Choroid plexus epithelial cell (primary cell): Measurements from ENCODE around the gene ASB9.

Experiments used
- DNase-seq: peaks from one replicate; pipeline ENCODE4 v3.0.0-alpha.2; 2010; ENCODE audit warnings: low read depth
- H3K4me3 ChIP-seq: 2 replicates; pipeline ENCODE4 v1.5.1; 2011; ENCODE audit warnings: low read depth, mild to moderate bottlenecking, control low read depth, low read length, moderate library complexity
- CTCF ChIP-seq: conservative IDR thresholded peaks from 2 replicates; pipeline ENCODE4 v1.5.1; 2011; ENCODE audit warnings: low read depth, mild to moderate bottlenecking, control low read depth, inconsistent platforms, low read length, moderate library complexity

ASB9 gene

GRCh38 chrX:15241301-15241700, 28.6 kb downstream of the ASB9 start:
- TF ChIP-seq CTCF: no peak
- DNase-seq: no peak
- H3K4me3 ChIP-seq: no peak overlapping the region

DNA sequence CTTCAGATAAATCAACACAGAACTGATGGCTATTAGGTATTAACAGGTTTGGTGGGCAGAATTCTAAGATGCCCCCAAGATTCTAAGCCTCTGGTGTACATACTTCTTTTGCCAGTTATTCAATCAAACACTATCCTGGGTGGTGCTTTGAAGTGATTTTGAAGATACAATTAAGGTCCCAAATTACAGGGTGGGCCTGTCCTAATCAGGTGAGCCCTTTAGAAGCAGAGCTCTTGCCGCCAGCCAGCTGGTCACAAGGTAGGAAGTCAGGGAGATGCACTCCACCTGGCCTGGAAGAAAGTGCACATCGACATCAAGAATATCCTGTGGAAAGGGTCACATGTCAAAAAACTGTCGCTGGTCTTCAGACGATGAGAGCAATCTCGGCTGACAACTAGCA, 29.5 kb downstream of the ASB9 start:
- DNase-seq: no peak
- TF ChIP-seq CTCF: no peak
- no peak overlapping the region for H3K4me3 ChIP-seq

DNA sequence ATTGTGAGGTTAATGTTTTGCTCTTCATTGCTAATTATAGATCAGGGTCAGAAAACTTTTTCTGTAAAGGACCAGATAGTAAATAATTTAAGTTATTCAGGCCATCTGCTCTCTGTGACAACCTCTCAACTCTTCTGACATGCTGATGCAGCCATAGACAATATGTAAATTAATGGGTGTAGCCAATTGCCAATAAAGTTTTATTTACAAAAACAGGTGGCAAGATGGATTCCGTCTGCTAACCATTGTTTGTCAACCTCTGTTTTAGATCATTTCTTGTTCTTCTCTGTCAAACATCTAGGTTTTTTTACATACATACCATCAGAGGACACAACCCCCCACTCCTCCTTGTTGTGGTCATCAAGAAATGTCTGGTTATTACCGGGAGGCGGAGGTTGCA, 33.7 kb downstream of the ASB9 start:
- no peak for DNase-seq
- H3K4me3 ChIP-seq: no peak overlapping the region
- TF ChIP-seq CTCF: no peak

DNA sequence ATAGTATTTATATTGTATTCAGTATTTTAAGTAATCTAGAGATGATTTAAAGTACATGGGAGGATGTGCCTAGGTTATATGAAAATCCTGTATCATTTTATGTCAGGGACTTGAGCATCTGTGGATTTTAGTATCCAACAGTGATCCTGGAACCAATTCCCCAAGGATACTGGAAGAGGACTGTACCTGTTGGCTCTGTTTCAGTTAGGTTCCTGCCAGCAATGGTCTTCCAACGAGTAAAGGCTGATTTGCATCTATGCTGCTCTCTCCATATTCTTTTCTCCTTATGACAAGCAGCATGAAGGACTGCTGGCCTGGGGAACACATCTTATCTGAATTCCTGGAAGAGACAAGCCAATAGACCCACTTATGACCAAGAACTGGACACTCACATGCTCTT, 34.9 kb downstream of the ASB9 start:
- no peak for DNase-seq
- no peak for TF ChIP-seq CTCF
- no peak overlapping the region for H3K4me3 ChIP-seq

- no peak overlapping the region for H3K4me3 ChIP-seq
- DNase-seq: no peak
- TF ChIP-seq CTCF: no peak
These were observed 36.4 kb downstream of the ASB9 start for GRCh38 chrX:15233416-15234015.

- H3K4me3 ChIP-seq: no peak overlapping the region
- no peak for DNase-seq
- TF ChIP-seq CTCF: no peak
These were observed 45.1 kb downstream of the ASB9 start for GRCh38 chrX:15224747-15225146.

GRCh38 chrX:15221321-15221720, 48.6 kb downstream of the ASB9 start:
- no peak for DNase-seq
- TF ChIP-seq CTCF: no peak

More at GRCh38 chrX:15221321-15221720, 48.6 kb downstream of the ASB9 start:
- no peak overlapping the region for H3K4me3 ChIP-seq
